Skeletal muscle cell (primary cell): Measurements from ENCODE around the gene RELN.
"Not testable (repeated sequence)": the region's sequence is repeated elsewhere in the genome, so short reads cannot be mapped to it uniquely, and the experiment has no call there.

Source experiments
- DNase-seq: peaks from one replicate; pipeline ENCODE4 v3.0.0-alpha.2; 2010; ENCODE audit warnings: low read depth
- H3K4me3 ChIP-seq: 2 replicates; pipeline ENCODE4 v1.5.1; 2011; ENCODE audit warnings: low read depth, mild to moderate bottlenecking, control low read depth, low read length, moderate library complexity

The RELN gene

GRCh38 chr7:103989200-103989784, at the start of gene RELN:
Gene RELN, minus strand, starts transcription at chr7:103989658. Its CDS starts 302 bp downstream, at chr7:103989356.
- H3K4me3 ChIP-seq = peak within 1 kb of the TSS; percentile 45
- no peak for DNase-seq

- DNase-seq = no peak
- no peak overlapping the region for H3K4me3 ChIP-seq
Observed at GRCh38 chr7:104038136-104038535, 48.7 kb upstream of the RELN start.

DNA sequence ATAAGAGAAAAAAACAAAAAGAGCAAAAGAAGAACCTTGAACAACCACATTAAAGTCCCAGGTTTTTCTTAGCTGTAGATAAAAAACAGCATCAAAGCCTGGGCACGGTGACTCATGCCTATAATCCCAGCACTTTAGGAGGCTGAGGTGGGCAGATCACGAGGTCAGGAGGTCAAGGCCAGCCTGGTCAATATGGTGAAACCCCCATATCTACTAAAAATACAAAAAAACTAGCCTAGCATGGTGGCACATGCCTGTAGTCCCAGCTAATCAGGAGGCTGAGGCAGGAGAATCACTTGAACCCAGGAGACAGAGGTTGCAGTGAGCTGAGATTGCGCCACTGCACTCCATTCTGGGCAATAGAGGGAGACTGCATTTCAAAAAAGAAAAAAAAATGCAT, 47.4 kb upstream of the RELN start:
- not testable (repeated sequence) for H3K4me3 ChIP-seq, DNase-seq

GRCh38 chr7:104035351-104035750, 45.9 kb upstream of the RELN start:
- H3K4me3 ChIP-seq = no peak overlapping the region
- DNase-seq = no peak

- no peak overlapping the region for H3K4me3 ChIP-seq
- no peak for DNase-seq
Observed at GRCh38 chr7:104034679-104035078, 45.2 kb upstream of the RELN start.

GRCh38 chr7:104033837-104034236, 44.4 kb upstream of the RELN start:
- no peak for DNase-seq
- no peak overlapping the region for H3K4me3 ChIP-seq

GRCh38 chr7:104032486-104032885, 43.0 kb upstream of the RELN start:
- no peak for DNase-seq
- H3K4me3 ChIP-seq = no peak overlapping the region

DNA sequence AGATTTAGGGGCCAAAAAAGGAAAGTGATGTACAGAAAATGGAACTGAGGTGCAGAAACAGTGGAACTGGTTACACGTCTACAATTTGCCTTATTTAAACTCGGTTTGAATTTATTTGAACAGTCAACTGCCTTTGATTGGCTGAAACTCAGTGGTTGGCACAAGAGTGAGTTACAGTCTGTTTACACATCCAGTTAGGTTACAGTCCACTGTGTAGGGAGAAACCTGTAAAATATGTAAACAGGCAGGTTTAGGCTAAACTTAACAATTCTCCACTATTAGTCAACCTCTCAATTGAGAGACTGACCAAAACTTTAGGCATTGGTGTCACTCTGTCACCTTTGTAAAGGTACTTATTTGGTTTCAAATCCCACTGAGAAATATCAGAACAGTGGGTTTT, 40.3 kb upstream of the RELN start:
- no peak for DNase-seq

GRCh38 chr7:104024632-104025031, 35.2 kb upstream of the RELN start:
- no peak for DNase-seq

More for the DNA sequence above, 40.3 kb upstream of the RELN start:
- H3K4me3 ChIP-seq = no peak overlapping the region

GRCh38 chr7:104023100-104023499, 33.6 kb upstream of the RELN start:
- DNase-seq = no peak
- H3K4me3 ChIP-seq = no peak overlapping the region

More at GRCh38 chr7:104024632-104025031, 35.2 kb upstream of the RELN start:
- no peak overlapping the region for H3K4me3 ChIP-seq

- no peak for DNase-seq
Observed at GRCh38 chr7:104018425-104018824, 29.0 kb upstream of the RELN start.

GRCh38 chr7:104017001-104017400, 27.5 kb upstream of the RELN start:
- H3K4me3 ChIP-seq = no peak overlapping the region
- no peak for DNase-seq

More at GRCh38 chr7:104018425-104018824, 29.0 kb upstream of the RELN start:
- no peak overlapping the region for H3K4me3 ChIP-seq

DNA sequence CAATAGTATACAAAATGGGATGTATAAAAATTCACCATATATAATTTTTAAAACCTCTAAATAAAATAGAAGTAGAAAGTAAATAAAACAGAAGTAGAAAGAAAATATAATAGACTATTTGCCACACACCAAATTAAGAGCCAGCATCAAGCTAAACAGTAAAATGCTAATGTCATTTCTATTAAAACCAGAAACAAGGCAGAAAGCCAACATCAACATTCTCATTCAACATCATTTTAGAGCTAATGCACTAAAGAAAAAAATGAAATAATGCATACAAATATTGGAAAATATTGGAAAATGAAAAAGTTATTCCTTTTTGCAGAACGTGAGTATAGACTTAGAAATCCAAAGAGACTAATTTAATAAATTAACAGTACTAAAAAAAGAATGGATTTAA, 23.4 kb upstream of the RELN start:
- no peak overlapping the region for H3K4me3 ChIP-seq
- DNase-seq = no peak

- H3K4me3 ChIP-seq = no peak overlapping the region
- DNase-seq = no peak
Observed at GRCh38 chr7:104011829-104012228, 22.4 kb upstream of the RELN start.

- H3K4me3 ChIP-seq = no peak overlapping the region
- no peak for DNase-seq
Observed at GRCh38 chr7:104010052-104010909, 20.8 kb upstream of the RELN start.

- no peak overlapping the region for H3K4me3 ChIP-seq
- no peak for DNase-seq
Observed at GRCh38 chr7:104008107-104008506, 18.6 kb upstream of the RELN start.

DNA sequence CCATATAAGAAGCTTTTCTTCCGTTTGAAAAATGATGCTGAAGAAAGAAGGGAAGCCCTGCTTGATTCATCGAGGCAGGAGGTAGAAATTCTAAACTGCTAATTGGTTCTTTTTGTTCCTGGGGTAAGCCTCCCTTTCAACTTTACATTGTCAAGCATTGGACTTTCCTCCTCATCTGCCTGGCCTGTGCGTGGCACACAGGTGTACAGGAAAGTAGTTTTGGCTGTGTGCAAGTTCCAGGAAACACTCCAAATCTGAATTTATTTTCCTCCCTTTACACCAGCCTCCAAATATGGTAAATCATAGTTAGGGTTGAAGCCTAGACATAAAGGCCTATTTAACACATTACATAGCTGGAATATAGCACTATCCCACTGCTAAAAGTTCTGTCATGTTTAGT, 18.2 kb upstream of the RELN start:
- no peak for DNase-seq
- H3K4me3 ChIP-seq = no peak overlapping the region

- DNase-seq = no peak
- no peak overlapping the region for H3K4me3 ChIP-seq
Observed at GRCh38 chr7:104005197-104005596, 15.7 kb upstream of the RELN start.

GRCh38 chr7:103996639-103997038, 7.2 kb upstream of the RELN start:
- DNase-seq = no peak
- no peak overlapping the region for H3K4me3 ChIP-seq

- no peak for DNase-seq
- H3K4me3 ChIP-seq = no peak overlapping the region
Observed at GRCh38 chr7:103996017-103996551, 6.6 kb upstream of the RELN start.

GRCh38 chr7:103995554-103995953, 6.1 kb upstream of the RELN start:
- H3K4me3 ChIP-seq = no peak overlapping the region
- no peak for DNase-seq
